HEK293 (cell line): ENCODE data around the gene DAAM1.

Experiments
- BCL11B ChIP-seq: fragments of 450-650 bp; formaldehyde crosslinking; IDR thresholded peaks from 2 replicates; pipeline ENCODE4 v1.5.1; 2016; ENCODE audit warnings: low read depth, missing biosample characterization, missing genetic modification characterization
- GLI4 ChIP-seq: fragments of 450-650 bp; formaldehyde crosslinking; IDR thresholded peaks from 2 replicates; pipeline ENCODE4 v1.5.1; 2016; ENCODE audit warnings: missing biosample characterization, missing genetic modification characterization
- MYNN ChIP-seq: fragments of 450-650 bp; formaldehyde crosslinking; IDR thresholded peaks from 2 replicates; pipeline ENCODE4 v1.5.1; 2016; ENCODE audit warnings: missing biosample characterization, missing genetic modification characterization, borderline replicate concordance
- ZNF664 ChIP-seq: fragments of 450-650 bp; formaldehyde crosslinking; IDR thresholded peaks from 2 replicates; pipeline ENCODE4 v1.5.1; 2016; ENCODE audit warnings: missing biosample characterization, missing genetic modification characterization
- TF ChIP-seq, protein P1 (sequence below): fragments of 450-650 bp; formaldehyde crosslinking; IDR thresholded peaks from 2 replicates; pipeline ENCODE4 v1.5.1; 2017; ENCODE audit warnings: missing biosample characterization, missing genetic modification characterization
- TF ChIP-seq, protein P2 (sequence below): fragments of 450-650 bp; formaldehyde crosslinking; IDR thresholded peaks from 2 replicates; pipeline ENCODE4 v1.5.1; 2016; ENCODE audit warnings: missing biosample characterization, missing genetic modification characterization
- TF ChIP-seq, protein P3 (sequence below): fragments of 450-650 bp; formaldehyde crosslinking; IDR thresholded peaks from 2 replicates; pipeline ENCODE4 v1.5.1; 2016; ENCODE audit warnings: missing biosample characterization, missing genetic modification characterization
- TF ChIP-seq, protein P4 (sequence below): fragments of 450-650 bp; IDR thresholded peaks from 2 replicates; pipeline ENCODE4 v1.5.1; 2018; ENCODE audit warnings: missing biosample characterization, mild to moderate bottlenecking, missing genetic modification characterization

DNA sequence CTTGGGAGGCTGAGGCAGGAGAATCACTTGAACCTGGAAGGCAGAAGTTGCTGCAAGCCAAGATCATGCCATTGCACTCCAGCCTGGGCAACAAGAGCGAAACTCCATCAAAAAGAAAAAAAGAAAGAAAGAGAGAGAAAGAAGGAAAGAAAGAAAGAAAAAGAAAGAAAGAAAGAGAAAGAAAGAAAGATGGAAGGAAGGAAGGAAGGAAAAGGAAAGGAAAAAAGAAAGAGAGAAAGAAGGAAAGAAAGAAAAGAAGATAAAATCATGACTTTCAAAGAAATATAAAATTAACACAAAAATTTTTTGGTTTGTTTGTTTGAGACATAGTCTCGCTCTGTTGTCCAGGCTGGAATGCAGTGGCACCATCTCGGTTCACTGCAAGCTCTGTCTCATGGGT lies 22.2 kb upstream of the DAAM1 start:
- TF ChIP-seq, protein P1, sequence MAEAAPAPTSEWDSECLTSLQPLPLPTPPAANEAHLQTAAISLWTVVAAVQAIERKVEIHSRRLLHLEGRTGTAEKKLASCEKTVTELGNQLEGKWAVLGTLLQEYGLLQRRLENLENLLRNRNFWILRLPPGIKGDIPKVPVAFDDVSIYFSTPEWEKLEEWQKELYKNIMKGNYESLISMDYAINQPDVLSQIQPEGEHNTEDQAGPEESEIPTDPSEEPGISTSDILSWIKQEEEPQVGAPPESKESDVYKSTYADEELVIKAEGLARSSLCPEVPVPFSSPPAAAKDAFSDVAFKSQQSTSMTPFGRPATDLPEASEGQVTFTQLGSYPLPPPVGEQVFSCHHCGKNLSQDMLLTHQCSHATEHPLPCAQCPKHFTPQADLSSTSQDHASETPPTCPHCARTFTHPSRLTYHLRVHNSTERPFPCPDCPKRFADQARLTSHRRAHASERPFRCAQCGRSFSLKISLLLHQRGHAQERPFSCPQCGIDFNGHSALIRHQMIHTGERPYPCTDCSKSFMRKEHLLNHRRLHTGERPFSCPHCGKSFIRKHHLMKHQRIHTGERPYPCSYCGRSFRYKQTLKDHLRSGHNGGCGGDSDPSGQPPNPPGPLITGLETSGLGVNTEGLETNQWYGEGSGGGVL (tag by site-specific recombination): no peak
- TF ChIP-seq GLI4 (tag by site-specific recombination) (no peak), BCL11B (no peak), MYNN (tag by site-specific recombination) (no peak), ZNF664 (tag by site-specific recombination) (no peak)
- TF ChIP-seq, protein P2, sequence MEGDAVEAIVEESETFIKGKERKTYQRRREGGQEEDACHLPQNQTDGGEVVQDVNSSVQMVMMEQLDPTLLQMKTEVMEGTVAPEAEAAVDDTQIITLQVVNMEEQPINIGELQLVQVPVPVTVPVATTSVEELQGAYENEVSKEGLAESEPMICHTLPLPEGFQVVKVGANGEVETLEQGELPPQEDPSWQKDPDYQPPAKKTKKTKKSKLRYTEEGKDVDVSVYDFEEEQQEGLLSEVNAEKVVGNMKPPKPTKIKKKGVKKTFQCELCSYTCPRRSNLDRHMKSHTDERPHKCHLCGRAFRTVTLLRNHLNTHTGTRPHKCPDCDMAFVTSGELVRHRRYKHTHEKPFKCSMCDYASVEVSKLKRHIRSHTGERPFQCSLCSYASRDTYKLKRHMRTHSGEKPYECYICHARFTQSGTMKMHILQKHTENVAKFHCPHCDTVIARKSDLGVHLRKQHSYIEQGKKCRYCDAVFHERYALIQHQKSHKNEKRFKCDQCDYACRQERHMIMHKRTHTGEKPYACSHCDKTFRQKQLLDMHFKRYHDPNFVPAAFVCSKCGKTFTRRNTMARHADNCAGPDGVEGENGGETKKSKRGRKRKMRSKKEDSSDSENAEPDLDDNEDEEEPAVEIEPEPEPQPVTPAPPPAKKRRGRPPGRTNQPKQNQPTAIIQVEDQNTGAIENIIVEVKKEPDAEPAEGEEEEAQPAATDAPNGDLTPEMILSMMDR (tag by site-specific recombination): no peak
- TF ChIP-seq, protein P3, sequence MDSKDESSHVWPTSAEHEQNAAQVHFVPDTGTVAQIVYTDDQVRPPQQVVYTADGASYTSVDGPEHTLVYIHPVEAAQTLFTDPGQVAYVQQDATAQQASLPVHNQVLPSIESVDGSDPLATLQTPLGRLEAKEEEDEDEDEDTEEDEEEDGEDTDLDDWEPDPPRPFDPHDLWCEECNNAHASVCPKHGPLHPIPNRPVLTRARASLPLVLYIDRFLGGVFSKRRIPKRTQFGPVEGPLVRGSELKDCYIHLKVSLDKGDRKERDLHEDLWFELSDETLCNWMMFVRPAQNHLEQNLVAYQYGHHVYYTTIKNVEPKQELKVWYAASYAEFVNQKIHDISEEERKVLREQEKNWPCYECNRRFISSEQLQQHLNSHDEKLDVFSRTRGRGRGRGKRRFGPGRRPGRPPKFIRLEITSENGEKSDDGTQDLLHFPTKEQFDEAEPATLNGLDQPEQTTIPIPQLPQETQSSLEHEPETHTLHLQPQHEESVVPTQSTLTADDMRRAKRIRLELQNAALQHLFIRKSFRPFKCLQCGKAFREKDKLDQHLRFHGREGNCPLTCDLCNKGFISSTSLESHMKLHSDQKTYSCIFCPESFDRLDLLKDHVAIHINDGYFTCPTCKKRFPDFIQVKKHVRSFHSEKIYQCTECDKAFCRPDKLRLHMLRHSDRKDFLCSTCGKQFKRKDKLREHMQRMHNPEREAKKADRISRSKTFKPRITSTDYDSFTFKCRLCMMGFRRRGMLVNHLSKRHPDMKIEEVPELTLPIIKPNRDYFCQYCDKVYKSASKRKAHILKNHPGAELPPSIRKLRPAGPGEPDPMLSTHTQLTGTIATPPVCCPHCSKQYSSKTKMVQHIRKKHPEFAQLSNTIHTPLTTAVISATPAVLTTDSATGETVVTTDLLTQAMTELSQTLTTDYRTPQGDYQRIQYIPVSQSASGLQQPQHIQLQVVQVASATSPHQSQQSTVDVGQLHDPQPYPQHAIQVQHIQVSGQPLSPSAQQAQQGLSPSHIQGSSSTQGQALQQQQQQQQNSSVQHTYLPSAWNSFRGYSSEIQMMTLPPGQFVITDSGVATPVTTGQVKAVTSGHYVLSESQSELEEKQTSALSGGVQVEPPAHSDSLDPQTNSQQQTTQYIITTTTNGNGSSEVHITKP (tag by site-specific recombination): no peak
- TF ChIP-seq, protein P4, sequence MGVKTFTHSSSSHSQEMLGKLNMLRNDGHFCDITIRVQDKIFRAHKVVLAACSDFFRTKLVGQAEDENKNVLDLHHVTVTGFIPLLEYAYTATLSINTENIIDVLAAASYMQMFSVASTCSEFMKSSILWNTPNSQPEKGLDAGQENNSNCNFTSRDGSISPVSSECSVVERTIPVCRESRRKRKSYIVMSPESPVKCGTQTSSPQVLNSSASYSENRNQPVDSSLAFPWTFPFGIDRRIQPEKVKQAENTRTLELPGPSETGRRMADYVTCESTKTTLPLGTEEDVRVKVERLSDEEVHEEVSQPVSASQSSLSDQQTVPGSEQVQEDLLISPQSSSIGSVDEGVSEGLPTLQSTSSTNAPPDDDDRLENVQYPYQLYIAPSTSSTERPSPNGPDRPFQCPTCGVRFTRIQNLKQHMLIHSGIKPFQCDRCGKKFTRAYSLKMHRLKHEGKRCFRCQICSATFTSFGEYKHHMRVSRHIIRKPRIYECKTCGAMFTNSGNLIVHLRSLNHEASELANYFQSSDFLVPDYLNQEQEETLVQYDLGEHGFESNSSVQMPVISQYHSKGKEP (tag by site-specific recombination): no peak
